Upper lobe of left lung (tissue), 6 donors: ENCODE data around the gene HPSE2. TPM values are rescaled to one million over a fixed set of nuclear protein-coding genes. Genes with fewer than 3 reads are reported as not detected.

ENCODE experiments used
- ATAC-seq, 2 donors: fragments of 200-7000 bp; cut with Tn5 transposase; one replicate each; pipeline ENCODE4 v1.9.1; 2022; ENCODE audit warnings: mild to moderate bottlenecking in 2 of 2, moderate library complexity in 2 of 2; ENCODE audit not compliant: low FRiP score in 2 of 2
- DNase-seq, 2 donors: peaks; one replicate each; pipeline ENCODE4 v3.0.0-alpha.2; 2019 to 2020
- H3K27ac ChIP-seq, 4 donors: fragments of 200-600 bp; sonication (generic); one replicate each; pipeline ENCODE4 v1.5.1; 2016 to 2019
- H3K27me3 ChIP-seq, 4 donors: fragments of 200-600 bp; sonication (generic); one replicate each; pipeline ENCODE4 v1.5.1; 2017 to 2019
- H3K36me3 ChIP-seq, 4 donors: fragments of 200-600 bp; sonication (generic); one replicate each; pipeline ENCODE4 v1.5.1; 2016 to 2019
- H3K4me1 ChIP-seq, 4 donors: fragments of 200-600 bp; sonication (generic); one replicate each; pipeline ENCODE4 v1.5.1; 2018 to 2019
- H3K4me3 ChIP-seq, 4 donors: fragments of 200-600 bp; sonication (generic); one replicate each; pipeline ENCODE4 v1.5.1; 2017 to 2019; ENCODE audit warnings: mild to moderate bottlenecking in 2 of 4, moderate library complexity in 1 of 4
- H3K9me3 ChIP-seq, 4 donors: fragments of 200-600 bp; sonication (generic); one replicate each; pipeline ENCODE4 v1.5.1; 2018 to 2019
- EP300 ChIP-seq, 4 donors: sonication (generic); formaldehyde crosslinking; IDR thresholded peaks; one replicate each; pipeline ENCODE4 v1.5.1; 2017; ENCODE audit warnings: antibody characterized with exemption in 4 of 4, control low read depth in 2 of 4
- POLR2A ChIP-seq, 4 donors: fragments of 450-650 bp; IDR thresholded peaks; one replicate each; pipeline ENCODE4 v1.5.1; 2016 to 2017; ENCODE audit warnings: antibody characterized with exemption in 4 of 4, mild to moderate bottlenecking in 2 of 4
- POLR2AphosphoS5 ChIP-seq, 2 donors: sonication (generic); formaldehyde crosslinking; IDR thresholded peaks; one replicate each; pipeline ENCODE4 v1.5.1; 2017; ENCODE audit warnings: antibody characterized with exemption in 2 of 2
- WGBS, 2 donors: methylation state at CpG; one replicate each; pipeline ENCODE4 v1.1.5; 2017 to 2018; 5-methylcytosine and 5-hydroxymethylcytosine counted together
- total RNA-seq, 6 donors: library from RNA; depleted of rRNA in 4 of 6; stranded (reverse); fragments of >200 nt in 4 of 6; gene quantifications; one replicate each; pipeline versions ENCODE4 v1.1.0 to v1.2.1, GENCODE V29; 2016 to 2021
- TF ChIP-seq, protein P1 (sequence below), 6 experiments: fragments of 450-650 bp in 4 of 6; fragments of 200-600 bp in 2 of 6; sonication (generic) in 2 of 6; IDR thresholded peaks; one replicate each; pipeline ENCODE4 v1.5.1; 2016 to 2019; ENCODE audit warnings: antibody characterized with exemption in 6 of 6
- donor health status: DM: no; HTN: no; CAD: no; lungs with moderate emphysema.
- donor health status: DM: no; HTN: yes; CAD: no; lungs with severe emphysema.

Gene HPSE2
- total RNA-seq, 6 donors from 2014 or later: 0.15 to 1.1 (median 0.91) TPM; not detected in 1

DNA sequence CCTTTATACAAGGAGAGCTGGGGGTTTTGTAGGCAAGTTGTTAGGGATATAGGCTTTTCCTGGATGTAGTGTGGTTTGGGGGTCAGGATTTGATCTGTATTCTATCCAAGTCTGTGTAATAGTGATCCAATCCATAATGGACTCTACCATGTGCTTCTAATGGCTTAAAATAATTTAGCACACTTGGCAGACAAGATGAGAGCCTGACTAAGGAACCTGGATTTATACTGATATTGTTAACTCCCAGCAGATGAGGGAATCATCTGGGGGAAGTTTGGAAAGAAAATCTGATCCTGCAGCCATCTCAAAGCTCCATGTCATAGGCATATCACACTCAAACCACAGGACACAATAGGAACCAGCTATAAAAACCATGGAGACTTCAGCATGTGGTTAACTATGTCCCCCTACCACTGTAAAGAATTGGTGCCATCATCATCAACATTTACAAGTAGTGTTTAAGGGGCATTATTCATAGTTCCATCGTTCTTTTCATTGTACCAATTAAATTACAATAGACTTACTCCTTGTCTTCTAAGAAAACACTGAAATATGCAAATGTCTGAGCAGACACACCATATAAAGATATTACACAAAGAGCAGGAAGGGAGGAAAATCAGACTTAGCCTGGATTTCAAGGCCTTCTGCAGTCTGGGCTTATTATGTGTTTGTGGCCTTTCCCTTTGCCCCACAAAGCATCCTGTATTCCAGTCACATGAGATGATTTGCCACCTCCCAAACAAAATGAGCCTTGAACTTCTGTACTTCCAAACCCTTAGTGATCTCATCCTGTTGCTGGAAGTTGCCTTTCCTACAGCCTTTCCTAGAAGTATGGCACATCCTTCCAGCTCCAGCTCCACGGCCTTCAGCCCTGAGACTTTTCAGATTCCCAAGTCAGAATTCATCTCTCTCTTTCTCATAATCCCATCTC is 766.4 kb downstream of the HPSE2 start:
- no peaks in the 10 kb centered on the region for H3K9me3 ChIP-seq
- 70 to 79% methylated on average over 2 of the region's 2 CpGs for WGBS, 2 donors
- peaks cover 3 to 13% (median 7%) of the 10 kb centered on the region in 4 donors for H3K4me1 ChIP-seq
- DNase-seq (no peak), ATAC-seq (no peak)
- H3K4me3 ChIP-seq: no peak overlapping the region
- H3K27me3 ChIP-seq: no peaks in the 10 kb centered on the region
- no peak overlapping the region for H3K27ac ChIP-seq
- TF ChIP-seq POLR2A (IDR thresholded peaks at IDR 0.05) (no peak), POLR2AphosphoS5 (IDR thresholded peaks at IDR 0.05) (no peak), EP300 (IDR thresholded peaks at IDR 0.05) (no peak)
- TF ChIP-seq, protein P1, sequence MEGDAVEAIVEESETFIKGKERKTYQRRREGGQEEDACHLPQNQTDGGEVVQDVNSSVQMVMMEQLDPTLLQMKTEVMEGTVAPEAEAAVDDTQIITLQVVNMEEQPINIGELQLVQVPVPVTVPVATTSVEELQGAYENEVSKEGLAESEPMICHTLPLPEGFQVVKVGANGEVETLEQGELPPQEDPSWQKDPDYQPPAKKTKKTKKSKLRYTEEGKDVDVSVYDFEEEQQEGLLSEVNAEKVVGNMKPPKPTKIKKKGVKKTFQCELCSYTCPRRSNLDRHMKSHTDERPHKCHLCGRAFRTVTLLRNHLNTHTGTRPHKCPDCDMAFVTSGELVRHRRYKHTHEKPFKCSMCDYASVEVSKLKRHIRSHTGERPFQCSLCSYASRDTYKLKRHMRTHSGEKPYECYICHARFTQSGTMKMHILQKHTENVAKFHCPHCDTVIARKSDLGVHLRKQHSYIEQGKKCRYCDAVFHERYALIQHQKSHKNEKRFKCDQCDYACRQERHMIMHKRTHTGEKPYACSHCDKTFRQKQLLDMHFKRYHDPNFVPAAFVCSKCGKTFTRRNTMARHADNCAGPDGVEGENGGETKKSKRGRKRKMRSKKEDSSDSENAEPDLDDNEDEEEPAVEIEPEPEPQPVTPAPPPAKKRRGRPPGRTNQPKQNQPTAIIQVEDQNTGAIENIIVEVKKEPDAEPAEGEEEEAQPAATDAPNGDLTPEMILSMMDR (IDR thresholded peaks at IDR 0.05): no peak
- H3K36me3 ChIP-seq: no peaks in the 10 kb centered on the region

- no peaks in the 10 kb centered on the region for H3K27me3 ChIP-seq
- peak overlapping the region; percentile 41 to 68 (median 49) for H3K4me3 ChIP-seq
- DNase-seq (peak; percentile 83 to 86), ATAC-seq (peak; percentile 93 to 98)
- 3 to 5% methylated on average over 7 to 38 of the region's 44 CpGs for WGBS, 2 donors
- H3K36me3 ChIP-seq: no peaks in the 10 kb centered on the region
- no peak overlapping the region for H3K27ac ChIP-seq
- TF ChIP-seq, protein P1 (IDR thresholded peaks at IDR 0.05): peak; percentile 71 to 91 (median 82)
- TF ChIP-seq POLR2AphosphoS5 (IDR thresholded peaks at IDR 0.05): no peak
- peaks cover 3 to 13% (median 7%) of the 10 kb centered on the region in 4 donors for H3K4me1 ChIP-seq
- H3K9me3 ChIP-seq: no peaks in the 10 kb centered on the region
These were observed 767.9 kb downstream of the HPSE2 start for GRCh38 chr10:98467506-98468318.

DNA sequence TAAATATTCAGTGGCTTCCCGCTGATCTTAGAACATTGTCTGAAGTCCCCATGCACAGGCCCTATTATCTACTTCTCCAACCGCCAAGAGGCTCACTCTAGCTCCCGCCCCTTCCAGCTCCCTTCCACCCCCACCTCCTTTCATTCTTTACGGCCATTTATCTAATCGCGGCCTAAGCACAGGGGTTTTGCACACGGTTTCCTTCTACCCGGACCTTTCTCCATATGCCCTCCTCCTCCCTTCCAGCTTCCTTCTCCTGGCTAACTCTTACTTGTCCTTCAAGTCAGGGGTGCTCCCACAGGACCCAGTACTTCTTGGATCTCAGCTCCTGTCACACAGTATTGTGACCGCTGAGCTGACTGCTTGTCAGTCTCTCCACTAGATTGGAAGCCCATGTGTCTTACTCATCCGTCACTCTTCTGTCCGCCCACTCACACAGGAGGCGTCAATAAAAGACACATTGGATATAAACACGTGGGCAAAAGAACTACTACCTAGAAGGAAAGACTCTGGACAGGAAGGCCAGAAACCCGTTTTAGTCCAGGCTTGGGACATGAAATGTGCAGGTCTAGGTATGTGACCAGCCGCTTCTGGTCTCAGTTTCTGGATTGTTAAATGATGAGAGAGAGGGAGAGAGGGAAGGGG is 768.7 kb downstream of the HPSE2 start:
- H3K27ac ChIP-seq: no peak overlapping the region
- TF ChIP-seq POLR2A (IDR thresholded peaks at IDR 0.05): no peak
- TF ChIP-seq POLR2AphosphoS5 (IDR thresholded peaks at IDR 0.05): no peak
- TF ChIP-seq EP300 (IDR thresholded peaks at IDR 0.05): no peak
- TF ChIP-seq, protein P1 (IDR thresholded peaks at IDR 0.05): no peak
- no peak overlapping the region for H3K4me3 ChIP-seq
- H3K4me1 ChIP-seq: peaks cover 3 to 13% (median 7%) of the 10 kb centered on the region in 4 donors
- H3K36me3 ChIP-seq: no peaks in the 10 kb centered on the region
- DNase-seq: no peak
- no peaks in the 10 kb centered on the region for H3K27me3 ChIP-seq
- H3K9me3 ChIP-seq: no peaks in the 10 kb centered on the region
- WGBS, 2 donors: 68 to 70% methylated on average over 15 of the region's 15 CpGs
- no peak for ATAC-seq

DNA sequence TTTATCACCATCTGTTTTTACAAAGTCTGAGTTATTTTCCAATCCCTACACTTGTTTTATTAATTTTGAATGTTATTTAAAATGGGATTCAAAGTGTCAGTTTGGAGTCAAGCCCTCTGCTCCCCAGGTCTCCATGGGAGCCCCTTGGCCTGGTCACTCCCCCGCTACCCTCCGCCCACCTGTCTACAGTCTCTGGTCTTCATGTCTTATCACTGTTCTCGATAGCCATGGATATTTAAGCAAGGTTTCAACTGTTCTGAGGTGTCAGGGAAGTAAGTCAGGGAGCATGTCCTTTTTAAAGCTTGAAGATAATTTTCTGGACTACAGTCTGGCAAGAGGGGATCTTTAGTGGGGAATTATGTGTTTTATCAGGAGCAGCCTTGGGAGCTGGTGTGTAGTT is 769.8 kb downstream of the HPSE2 start:
- peaks cover 3 to 13% (median 8%) of the 10 kb centered on the region in 4 donors for H3K4me1 ChIP-seq
- H3K27me3 ChIP-seq: no peaks in the 10 kb centered on the region
- no peak overlapping the region for H3K27ac ChIP-seq
- H3K9me3 ChIP-seq: no peaks in the 10 kb centered on the region
- no peak overlapping the region for H3K4me3 ChIP-seq
- no peak for DNase-seq
- 85 to 94% methylated on average over 3 of the region's 3 CpGs for WGBS, 2 donors
- TF ChIP-seq EP300 (IDR thresholded peaks at IDR 0.05) (no peak), POLR2AphosphoS5 (IDR thresholded peaks at IDR 0.05) (no peak), POLR2A (IDR thresholded peaks at IDR 0.05) (no peak)
- TF ChIP-seq, protein P1 (IDR thresholded peaks at IDR 0.05): no peak
- no peaks in the 10 kb centered on the region for H3K36me3 ChIP-seq
- no peak for ATAC-seq
